ENCODE data around the gene TLK1.

Gene TLK1

DNA sequence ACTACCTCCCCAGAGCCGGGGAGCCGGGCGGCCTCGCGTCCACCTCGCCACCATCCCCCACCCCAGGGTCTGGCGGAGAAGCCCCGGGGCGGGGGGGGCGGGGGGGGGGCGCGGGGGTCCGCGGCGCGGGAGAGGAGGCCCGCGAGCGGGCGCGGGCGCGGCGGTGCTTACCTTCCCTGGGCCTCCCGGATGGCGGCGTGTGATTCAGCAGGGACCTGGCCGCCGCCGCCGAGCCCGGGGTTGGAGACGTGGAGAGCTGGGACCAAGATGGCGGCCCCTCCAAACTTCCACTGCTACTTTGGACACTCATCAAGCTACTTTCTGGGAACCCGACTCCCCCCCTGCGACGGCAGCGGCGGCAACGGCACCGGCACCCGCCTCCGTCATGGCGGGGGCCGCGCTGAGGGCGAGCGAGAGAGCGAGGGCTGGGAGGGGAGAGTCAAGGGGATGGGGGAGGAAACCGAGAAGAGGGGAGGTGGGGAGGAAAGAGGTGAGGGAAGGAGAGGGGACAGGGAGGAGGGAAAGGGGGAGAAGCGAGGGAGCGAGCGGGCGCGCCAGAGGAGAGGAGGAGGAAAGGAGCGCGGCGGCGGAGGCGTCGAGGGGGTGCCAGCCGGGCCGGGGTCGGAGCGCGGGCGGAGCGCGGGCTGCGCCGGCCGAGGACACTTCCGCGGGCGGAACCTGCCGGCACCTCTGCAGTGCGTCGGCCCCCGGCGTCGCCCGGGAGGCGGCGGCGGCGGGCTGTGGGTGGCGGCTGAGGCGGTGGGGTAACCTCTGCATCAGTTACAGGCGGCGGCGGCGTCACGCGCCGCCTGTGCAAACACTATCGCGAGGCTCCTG lies at the start of gene TLK1:
TLK1 (minus strand) TSS at position 775 of the 837 bp plus-strand sequence; CDS start at position 310, 465 bp downstream.
- DNase-seq = peak; percentile 36 to 92 (median 62)
- intact Hi-C loops (cut with DNase I) = loop anchor here (2.0 to 5.0 kb wide), 3 partner anchors 157 to 274 kb away; partner anchors contain the start of gene DCAF17

DNA sequence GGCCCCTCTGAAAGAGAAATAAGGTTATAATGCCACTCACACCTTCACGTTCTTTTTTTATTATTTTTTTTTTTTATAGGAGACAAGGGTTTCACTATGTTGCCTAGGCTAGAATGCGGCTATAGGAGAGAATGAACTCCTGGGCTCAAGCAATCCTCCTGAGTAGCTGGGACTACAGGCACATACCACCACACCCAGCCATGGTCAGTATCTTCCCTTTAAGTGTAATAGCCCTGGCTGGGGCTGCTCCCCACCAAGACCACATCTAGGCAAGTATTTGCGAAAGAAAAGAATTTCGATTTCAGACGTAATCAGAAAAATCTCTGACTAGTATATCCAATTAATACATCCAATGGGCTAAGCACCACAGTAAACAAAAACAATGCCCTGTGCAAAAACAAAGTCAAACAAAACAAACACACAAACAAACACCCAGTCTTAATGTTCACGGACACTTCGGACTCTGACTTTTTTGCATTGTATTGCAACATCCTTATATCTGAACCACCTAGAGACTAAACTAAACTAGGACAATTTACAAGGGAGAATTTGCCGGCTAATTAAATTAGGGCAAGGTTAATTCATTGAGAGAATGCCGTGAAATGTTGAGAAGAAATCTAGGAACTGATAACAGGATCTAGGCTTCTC lies 49.6 kb upstream of the TLK1 start:
- no peak for DNase-seq
- intact Hi-C loops (cut with DNase I) = no loop called here

DNA sequence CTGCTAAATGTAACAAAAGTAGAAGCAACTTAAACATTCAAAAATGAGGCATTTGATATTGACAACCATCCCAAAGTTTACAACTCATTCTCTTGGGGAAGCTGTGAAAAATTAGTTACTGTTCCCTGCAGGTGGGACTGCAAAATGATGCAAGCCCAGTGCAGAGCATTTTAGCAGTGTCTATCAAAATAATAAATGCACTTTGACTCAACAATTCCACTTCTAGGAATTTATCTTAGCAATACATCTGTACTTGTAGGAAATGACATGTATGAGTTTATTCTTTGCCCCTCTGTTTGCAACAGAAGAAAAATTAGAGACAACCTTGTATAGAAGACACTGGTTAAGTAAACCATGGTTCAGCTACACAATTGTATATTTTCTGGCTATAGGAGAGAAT lies 48.0 kb upstream of the TLK1 start:
- intact Hi-C loops (cut with DNase I) = no loop called here
- DNase-seq = no peak

DNA sequence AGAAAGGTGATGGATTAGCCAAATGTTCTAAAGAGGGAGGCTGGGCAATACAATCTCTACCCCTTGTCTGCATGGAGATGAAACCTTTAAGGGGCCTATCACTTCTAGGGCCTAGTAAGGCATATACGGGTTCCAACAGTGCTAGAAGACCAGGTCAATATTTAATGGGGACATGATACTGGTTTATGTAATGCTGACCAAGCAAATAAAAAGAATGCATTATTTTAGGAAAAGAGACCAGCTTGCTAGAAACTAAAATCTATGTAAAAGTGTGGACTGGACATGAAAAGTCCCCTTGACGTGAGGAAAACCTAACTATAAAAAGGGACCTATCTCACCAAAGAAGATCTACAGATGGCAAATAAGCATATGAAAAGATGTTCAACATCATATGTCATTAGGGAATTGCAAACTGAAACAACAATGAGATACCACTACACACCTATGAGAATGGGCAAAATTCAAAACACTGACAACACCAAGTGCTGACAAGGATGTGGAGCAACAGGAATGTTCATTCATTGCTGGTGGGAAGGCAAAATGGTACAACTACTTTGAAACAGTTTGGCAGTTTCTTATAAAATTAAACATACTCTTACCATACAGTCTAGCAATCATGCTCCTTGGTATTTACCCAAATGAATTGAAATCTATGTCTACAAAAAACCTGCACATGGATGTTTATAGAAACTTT lies 45.9 kb upstream of the TLK1 start:
- intact Hi-C loops (cut with DNase I) = no loop called here
- DNase-seq = no peak

DNA sequence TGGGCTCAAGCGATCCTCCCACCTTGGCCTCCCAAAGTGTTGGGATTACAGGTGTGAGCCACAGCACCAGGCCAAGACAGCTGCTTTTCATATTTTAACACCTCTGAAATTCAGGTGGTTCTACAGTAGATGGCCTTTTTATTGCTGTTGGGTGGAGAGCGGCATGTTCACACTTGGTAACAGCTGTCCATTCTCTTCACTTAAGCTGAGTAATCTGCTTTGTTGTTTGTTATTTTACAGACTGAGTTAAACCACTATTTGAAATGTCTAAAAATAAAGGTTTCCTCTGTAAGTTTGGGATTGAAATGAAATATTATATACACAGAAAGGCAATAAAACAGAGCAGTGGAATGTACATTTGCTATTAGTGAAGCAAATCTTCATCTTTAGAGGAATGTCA lies 44.9 kb upstream of the TLK1 start:
- no peak for DNase-seq
- intact Hi-C loops (cut with DNase I) = no loop called here

DNA sequence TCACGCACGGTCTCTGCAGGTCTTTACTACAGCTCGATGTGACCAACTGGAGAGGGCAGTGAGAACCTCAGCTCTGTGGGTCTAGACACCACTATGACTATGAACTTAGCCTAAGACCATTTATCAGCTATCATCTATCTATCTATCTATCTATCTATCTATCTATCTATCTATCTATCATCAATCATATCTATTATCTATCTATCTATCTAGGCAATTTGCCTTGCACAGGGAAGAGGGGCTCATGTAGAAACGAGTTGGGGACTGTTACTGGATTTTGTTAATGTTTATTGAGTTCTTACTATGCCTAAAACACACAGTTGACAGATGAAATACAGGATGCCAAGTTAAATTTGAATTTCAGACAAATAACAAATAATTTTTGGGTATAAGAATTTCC lies 41.1 kb upstream of the TLK1 start:
- intact Hi-C loops (cut with DNase I) = no loop called here
- no peak for DNase-seq

DNA sequence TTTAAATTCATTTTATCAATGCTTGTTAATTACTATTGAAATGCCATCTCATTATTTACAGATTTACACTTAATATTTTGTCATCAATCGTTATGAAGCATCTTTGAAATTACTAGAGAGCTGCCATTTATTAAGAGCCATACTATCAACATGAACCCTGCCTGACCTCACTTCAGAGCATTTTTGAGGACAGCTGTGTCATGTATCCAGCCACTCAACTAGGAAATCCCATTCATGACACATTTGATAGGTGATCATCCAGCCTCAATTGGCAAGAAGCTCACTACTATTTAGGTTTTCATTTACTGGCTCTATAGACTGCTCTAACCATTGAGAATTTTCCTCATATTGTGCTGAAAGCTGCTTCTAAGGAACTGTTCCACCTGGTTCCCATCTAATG lies 40.6 kb upstream of the TLK1 start:
- intact Hi-C loops (cut with DNase I) = no loop called here
- no peak for DNase-seq

DNA sequence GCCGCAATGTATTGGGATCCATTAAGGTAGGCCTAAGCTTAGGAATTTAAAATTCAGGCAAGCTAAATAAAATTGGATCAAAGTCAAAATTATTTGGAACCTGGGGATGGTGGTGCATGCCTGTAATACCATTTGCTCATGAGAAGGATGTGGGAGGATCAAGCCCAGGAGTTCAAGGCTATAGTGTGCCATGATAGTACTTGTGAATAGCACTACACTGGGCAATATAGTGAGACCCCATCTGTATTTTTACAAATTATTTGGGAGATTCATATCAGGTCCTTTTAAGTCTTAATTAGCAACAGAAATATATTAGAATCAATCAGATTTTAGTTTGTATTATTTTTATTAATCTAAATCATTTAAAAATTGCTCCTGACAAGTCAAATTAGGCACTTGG lies 39.8 kb upstream of the TLK1 start:
- DNase-seq = no peak
- intact Hi-C loops (cut with DNase I) = no loop called here

DNA sequence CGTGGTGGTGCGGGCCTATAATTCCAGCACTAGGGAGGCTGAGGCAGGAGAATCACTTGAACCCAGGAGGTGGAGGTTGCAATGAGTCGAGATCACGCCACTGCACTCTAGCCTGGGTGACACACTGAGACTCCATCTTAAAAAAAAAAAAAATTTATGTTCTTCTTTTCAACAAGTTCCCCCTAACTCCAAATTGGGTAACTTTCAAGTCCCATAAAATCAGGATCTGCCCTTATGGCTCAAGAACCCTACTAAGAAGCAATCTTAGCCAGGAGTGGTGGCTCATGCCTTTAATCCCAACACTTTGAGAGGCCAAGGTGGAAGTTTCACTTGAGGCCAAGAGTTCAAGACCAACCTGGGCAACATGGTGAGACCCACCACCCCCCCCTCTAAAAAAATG lies 30.3 kb upstream of the TLK1 start:
- DNase-seq = no peak
- intact Hi-C loops (cut with DNase I) = no loop called here

DNA sequence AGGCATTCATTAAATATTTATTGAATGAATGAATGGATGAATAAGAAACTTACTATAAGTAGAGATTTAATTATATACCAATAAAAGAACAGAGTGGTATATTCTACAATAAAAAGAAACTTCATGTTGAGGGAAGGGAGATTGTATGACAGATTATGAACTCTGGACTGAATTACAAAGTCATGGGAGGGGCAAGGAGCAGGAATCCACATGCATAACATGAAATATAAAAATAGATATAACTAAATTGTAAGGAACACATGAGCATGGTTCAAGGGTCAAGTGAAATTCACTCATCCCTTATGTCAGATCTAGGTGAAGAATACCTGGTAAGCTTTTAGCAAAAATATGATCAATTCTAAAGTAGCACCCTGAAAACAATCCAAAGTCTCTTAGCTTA lies 27.1 kb upstream of the TLK1 start:
- intact Hi-C loops (cut with DNase I) = no loop called here
- no peak for DNase-seq

DNA sequence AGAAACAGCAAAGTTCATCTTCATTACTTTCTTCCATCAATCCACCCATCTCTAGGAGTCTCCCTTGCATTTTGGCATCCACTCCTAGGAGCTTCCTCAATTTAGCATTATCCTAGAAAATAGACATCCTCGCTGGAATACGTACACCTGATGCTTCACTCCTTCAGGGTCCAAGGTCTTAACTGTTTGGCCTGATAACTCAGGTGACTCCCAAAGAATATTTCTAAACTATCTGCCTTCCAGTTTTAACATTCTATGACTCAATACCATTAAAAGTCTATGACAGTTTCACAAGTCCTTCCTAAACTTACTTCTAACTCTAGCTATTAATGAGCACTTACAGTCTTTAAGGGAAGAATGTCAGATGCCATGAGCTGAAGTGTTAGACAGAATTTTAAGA lies 26.5 kb upstream of the TLK1 start:
- intact Hi-C loops (cut with DNase I) = no loop called here
- DNase-seq = no peak

DNA sequence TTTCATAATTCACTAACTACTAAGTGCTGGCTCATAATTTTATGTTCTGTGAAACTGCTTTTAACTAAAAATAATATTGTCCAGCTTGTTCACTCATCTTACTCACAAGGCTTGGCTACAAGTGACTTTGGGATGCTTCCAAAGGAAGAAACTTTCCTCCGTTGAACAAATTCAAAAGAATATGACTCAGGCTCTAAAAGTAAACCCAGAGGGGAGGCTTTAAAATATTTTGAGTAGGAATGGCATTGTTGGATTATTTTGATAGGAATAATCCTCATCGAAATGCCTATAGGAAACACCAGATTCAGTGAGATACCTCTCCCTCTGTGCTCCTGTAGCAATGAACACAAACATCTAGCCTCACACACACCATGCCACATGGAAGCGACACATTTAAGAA lies 25.2 kb upstream of the TLK1 start:
- no peak for DNase-seq
- intact Hi-C loops (cut with DNase I) = no loop called here

DNA sequence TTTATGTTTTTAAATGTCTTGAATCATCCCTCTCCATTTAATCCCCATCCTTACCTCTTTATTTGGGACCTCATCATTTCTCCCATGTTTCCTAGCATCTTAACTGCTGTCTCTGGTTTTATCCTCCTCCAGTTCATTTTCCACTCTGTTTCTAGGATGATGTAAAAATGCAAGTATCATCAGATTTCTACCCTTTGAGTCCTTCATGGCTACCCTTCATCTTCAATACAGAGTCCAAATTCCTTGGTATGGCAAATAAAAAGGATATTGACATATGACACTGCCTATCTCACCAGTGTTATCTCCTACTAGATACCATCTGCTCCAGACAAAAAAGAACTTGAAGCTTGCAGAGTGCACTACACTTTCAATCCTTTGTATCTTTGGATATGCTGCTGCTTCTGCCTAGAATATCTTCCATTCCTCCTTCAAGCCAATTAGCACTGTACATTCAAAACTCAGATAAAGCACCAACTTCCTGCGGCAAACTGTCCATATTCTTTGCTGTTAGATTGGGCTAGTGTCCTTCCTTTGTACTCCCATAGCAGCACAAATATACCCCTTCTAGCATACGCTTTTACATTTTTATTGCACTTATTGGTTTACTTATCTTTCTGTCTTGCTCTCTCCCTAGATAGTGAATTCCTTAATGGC lies 24.6 kb upstream of the TLK1 start:
- intact Hi-C loops (cut with DNase I) = no loop called here

DNA sequence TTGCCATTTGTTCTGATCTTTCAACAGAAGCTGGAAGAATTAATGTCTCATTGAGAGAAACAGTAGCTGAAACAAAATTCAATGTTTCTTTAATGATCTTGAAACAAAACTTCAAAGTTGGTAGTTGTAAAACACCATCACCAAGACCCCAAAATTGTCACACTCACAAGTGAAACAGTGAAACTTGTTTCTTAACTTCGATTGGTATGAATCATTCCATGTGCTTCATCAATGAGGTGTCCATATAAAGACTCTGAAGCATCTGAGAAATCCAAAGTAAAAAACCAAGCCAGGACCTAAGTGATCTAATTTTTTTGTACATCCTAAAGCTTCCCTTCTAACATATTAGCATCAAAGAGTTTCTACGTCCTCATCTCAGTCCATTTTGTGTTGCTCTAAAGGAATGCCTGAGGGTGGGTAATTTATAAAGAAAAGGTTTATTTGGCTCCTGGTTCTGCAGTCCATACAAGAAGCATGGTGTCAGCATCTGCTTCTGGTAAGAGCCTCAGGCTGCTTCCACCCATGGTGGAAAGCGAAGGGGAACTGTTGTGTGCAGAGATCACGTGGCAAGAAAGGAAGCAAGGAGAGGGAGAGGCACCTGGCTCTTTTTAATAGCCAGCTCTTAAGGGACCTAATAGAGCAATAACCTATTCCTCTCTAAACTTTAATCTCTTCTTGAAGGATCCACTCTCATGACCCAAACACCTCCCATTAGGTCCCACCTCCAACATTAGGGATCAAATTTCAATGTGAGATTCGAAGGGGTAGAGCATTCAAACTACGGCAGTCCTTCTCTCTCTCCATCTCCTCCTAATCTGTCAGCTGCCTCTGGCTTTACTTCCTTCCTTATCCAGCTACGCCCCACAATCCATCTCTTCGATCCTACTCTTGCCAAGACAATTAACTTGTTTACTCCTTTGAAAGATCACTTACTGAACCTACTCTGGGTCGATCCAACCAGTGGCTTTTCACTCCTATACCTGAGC lies 20.7 kb upstream of the TLK1 start:
- no peak for DNase-seq
- intact Hi-C loops (cut with DNase I) = no loop called here

More for the DNA sequence above, 24.6 kb upstream of the TLK1 start:
- no peak for DNase-seq

DNA sequence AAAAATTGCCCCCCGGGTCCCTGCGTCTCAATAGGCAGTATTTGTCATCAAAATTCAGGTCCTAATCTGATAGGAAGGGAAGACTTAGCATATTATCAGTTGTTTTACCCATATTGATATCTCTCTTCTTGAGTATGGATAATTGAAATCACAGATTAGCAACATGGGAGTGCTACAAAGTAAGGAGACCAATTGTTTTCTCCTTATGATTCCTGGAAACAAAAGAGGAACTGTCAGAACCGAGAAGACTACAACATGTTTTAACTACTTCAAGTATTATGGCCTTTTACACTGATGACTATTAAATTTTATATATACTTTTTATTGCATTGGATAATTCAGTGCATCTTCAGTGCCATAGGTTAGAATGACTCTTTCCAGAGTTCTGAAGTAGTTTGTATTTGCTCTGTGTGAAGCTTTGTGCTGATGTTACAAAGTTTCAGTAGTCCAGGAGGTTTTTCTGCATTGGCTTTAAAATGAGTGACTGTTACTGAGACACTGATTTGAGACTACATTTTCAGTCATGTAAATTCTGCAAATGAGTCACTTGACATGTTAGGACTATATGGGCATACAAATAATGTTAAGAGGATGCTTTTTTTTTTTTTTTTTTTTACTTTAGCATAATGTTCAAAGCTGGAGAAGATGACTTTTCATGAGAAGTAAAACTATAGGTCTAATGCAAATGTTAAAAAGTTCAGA lies 19.7 kb upstream of the TLK1 start:
- intact Hi-C loops (cut with DNase I) = no loop called here

DNA sequence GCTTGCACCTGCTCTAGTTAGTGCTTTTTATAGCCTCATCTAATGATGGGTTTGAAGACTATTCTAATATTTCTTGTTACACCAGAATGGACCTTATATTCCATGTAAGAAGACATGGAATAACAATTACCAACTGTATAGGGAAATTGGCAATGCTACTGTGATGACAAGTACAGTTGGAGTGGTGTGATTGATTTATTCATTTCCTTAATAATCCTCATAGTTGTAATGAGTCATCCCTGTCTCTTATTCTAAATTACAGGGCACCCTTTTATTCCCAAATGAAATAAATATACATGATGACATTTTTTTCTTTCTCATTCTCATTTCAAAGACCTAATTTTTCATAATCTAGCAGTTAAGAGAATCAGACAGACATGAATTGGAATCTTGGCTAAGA lies 18.3 kb upstream of the TLK1 start:
- intact Hi-C loops (cut with DNase I) = no loop called here
- DNase-seq = no peak

More for the DNA sequence above, 19.7 kb upstream of the TLK1 start:
- no peak for DNase-seq

DNA sequence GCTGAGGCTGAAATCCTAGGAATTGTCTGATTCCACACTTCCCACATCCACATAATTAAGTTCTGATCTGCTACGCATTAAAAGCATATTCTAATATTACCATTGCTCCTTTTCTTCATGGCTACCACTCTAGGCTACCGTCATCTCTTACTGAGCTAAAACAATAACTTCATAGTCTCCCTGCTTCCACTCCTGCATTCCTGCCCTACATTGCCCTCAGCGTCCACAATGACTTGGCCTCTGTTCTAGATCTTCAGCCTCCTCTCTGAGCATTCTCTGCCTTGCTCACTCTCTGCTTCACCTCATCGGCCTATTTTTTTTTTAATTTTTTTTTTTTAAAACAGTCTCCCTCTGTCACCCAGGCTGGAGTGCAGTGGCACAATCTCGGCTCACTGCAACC lies 15.8 kb upstream of the TLK1 start:
- DNase-seq = no peak
- intact Hi-C loops (cut with DNase I) = no loop called here

DNA sequence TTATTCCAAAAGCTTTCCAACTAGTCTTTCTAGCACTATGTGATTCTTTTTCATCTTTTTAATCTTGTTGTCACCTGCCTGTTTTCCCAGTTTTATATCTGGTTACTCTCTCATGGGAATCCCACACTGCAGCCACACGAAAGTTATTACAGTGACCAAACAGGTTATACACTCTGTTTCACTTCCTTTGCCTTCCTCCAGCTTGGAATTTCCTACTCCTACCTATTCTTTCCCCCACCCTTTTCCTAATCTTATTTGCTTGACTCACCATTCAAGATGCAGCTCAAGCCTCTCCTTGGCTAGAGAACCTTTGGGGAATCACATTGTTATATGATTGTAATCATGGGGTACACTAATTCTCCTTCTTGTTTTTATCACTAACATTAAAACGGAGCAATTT lies 13.4 kb upstream of the TLK1 start:
- no peak for DNase-seq
- intact Hi-C loops (cut with DNase I) = no loop called here

DNA sequence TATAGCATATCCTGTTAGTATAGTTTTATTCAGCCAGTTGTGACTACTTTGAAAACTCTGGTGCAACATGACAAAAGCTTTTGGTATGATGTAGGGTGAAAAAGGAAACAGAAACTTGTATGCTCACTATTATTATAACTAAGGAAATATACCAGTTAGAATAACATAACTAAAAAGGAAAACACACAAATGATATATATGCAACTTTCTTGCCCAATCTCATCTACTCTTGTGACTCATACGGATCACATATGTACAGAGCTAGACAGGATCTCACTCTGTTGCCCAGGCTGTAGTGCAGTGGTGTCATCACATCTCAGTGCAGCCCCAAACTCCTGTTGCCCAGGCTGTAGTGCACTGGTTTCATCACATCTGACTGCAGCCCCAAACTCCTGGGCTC lies 12.4 kb upstream of the TLK1 start:
- intact Hi-C loops (cut with DNase I) = no loop called here
- no peak for DNase-seq

Data from posterior cingulate gyrus (tissue), 11 donors.